HepG2 (cell line): ENCODE measurements around the gene C5orf15. TPM values are rescaled to one million over a fixed set of nuclear protein-coding genes. Genes with fewer than 3 reads are reported as not detected.

Experiments
- CREB3 ChIP-seq: sonication (generic); formaldehyde crosslinking; IDR thresholded peaks from 2 replicates; pipeline ENCODE4 v1.5.0; 2020; ENCODE audit warnings: missing genetic modification reagents
- FOXP4 ChIP-seq: sonication (generic); formaldehyde crosslinking; IDR thresholded peaks from 2 replicates; pipeline ENCODE4 v1.4.0; 2020; ENCODE audit warnings: missing genetic modification reagents
- HNF4A ChIP-seq: sonication (generic); formaldehyde crosslinking; IDR thresholded peaks from 2 replicates; pipeline ENCODE4 v1.4.0; 2020; ENCODE audit warnings: missing genetic modification reagents
- JUN ChIP-seq: sonication (generic); formaldehyde crosslinking; IDR thresholded peaks from 2 replicates; pipeline ENCODE4 v1.4.0; 2020; ENCODE audit warnings: mild to moderate bottlenecking, missing genetic modification reagents
- KLF13 ChIP-seq: sonication (generic); formaldehyde crosslinking; IDR thresholded peaks from 2 replicates; pipeline ENCODE4 v1.4.0; 2020; ENCODE audit warnings: mild to moderate bottlenecking, missing genetic modification reagents
- MLLT10 ChIP-seq: sonication (generic); formaldehyde crosslinking; IDR thresholded peaks from 2 replicates; pipeline ENCODE4 v1.4.0; 2020; ENCODE audit warnings: missing genetic modification reagents
- SALL2 ChIP-seq: sonication (generic); formaldehyde crosslinking; IDR thresholded peaks from 2 replicates; pipeline ENCODE4 v1.8.1; 2023; ENCODE audit warnings: mild to moderate bottlenecking, missing genetic modification reagents, inconsistent platforms
- ZBTB37 ChIP-seq: sonication (generic); formaldehyde crosslinking; IDR thresholded peaks from 2 replicates; pipeline ENCODE4 v1.4.0; 2020; ENCODE audit warnings: mild to moderate bottlenecking, missing genetic modification reagents
- ZNF121 ChIP-seq: sonication (generic); formaldehyde crosslinking; IDR thresholded peaks from 2 replicates; pipeline ENCODE4 v1.5.0; 2020; ENCODE audit warnings: mild to moderate bottlenecking, missing genetic modification reagents
- ZNF280B ChIP-seq: sonication (generic); formaldehyde crosslinking; IDR thresholded peaks from 2 replicates; pipeline ENCODE4 v1.5.0; 2020; ENCODE audit warnings: missing genetic modification reagents, mild to moderate bottlenecking, borderline replicate concordance
- ZNF670 ChIP-seq: sonication (generic); formaldehyde crosslinking; IDR thresholded peaks from 2 replicates; pipeline ENCODE4 v1.8.0; 2022; ENCODE audit warnings: mild to moderate bottlenecking, missing genetic modification reagents, borderline replicate concordance
- ZNF687 ChIP-seq: sonication (generic); formaldehyde crosslinking; IDR thresholded peaks from 2 replicates; pipeline ENCODE4 v1.5.1; 2020; ENCODE audit warnings: mild to moderate bottlenecking, missing genetic modification reagents, moderate library complexity
- polyA plus RNA-seq, 8 experiments: library from polyadenylated mRNA; depleted of rRNA in 3 of 8; stranded (reverse) in 7 of 8; unstranded in 1 of 8; fragments of >200 nt; fragmentation: Illumina TruSeq in 4 of 8; extraction: Trizol in 4 of 8; gene quantifications; 2 replicates each; pipeline versions ENCODE4 v1.2.1 to v1.2.3, GENCODE V29; 2011 to 2016; ENCODE audit warnings: low read depth in 4 of 8, missing spikeins in 1 of 8, mixed read lengths in 1 of 8; ENCODE audit not compliant: insufficient read depth in 1 of 8
- total RNA-seq, 5 experiments: library from RNA; depleted of rRNA; stranded (reverse); fragments of >200 nt; fragmentation: Illumina TruSeq; extraction: Trizol; gene quantifications; 2 replicates each; pipeline ENCODE4 v1.2.3, GENCODE V29; 2016; ENCODE audit warnings: low read depth in 1 of 5

C5orf15 gene
- total and polyA plus RNA-seq, 2 of the 13 experiments (the other 11 are each of a cell fraction or from before 2014, with no cell fraction given): 58.5 to 82.7 TPM

- no peak for TF ChIP-seq ZNF280B (CRISPR knock-in tag)
- TF ChIP-seq MLLT10 (CRISPR knock-in tag): no peak
- no peak for TF ChIP-seq SALL2 (CRISPR knock-in tag)
- TF ChIP-seq ZNF670 (CRISPR knock-in tag): no peak
- TF ChIP-seq HNF4A (CRISPR knock-in tag): no peak
- TF ChIP-seq ZBTB37 (CRISPR knock-in tag): no peak
- TF ChIP-seq JUN (CRISPR knock-in tag): no peak
- TF ChIP-seq KLF13: no peak
- TF ChIP-seq ZNF121 (CRISPR knock-in tag): peak; percentile 63; the same call in 1 of the 2 replicates
- no peak for TF ChIP-seq CREB3
- peak; percentile 37; the same call in 1 of the 2 replicates for TF ChIP-seq ZNF687
- no peak for TF ChIP-seq FOXP4 (CRISPR knock-in tag)
Measured at GRCh38 chr5:133998807-133999206, 30.4 kb upstream of the C5orf15 start (continued).
